HG03571 (cell line): ENCODE results near the gene FOSL2.

Source experiments
- ATAC-seq: cut with Tn5 transposase; IDR thresholded peaks from one replicate; pipeline ENCODE4 v1.9.1; 2021; ENCODE audit not compliant: unreplicated experiment

The FOSL2 gene

DNA sequence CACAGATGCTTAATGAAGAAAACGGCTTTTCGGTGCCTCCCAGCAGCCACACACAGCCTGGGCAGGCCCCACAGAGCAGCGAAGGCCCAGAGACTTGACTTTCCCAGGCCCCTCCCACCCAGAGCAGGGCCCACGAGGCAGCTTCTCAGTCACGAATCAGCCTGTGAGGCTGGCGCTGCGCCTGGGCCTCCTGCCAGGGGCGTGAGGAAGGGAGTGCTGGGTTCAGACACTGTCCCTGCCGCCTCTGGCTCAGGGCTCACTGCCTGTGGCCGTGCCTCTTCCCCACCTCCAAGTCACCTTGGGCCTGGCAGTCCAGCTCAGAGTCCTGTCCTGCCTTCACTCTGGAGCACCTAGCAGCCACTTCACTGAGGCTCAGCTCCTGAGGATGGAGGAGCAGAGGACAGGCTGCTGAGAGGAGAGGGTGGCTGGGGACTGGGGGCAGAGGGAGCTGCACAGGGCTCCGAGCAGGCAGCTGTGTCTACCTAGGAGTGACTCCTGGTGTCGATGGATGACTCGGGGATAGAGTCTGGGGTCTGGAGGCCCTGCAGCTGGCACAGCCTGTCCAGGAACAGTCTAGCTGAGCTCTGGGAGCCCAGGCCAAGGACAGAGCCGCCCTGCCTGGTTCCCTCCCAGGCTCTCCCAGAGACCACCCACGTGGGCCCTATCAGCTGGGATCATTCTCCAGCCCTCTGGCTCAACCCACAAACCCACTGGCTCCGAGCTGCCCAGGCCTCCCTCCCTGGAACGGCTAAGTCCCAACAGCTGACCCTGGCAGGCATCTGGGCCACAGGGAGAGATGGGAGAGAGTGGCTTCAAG lies 36.4 kb upstream of the FOSL2 start:
- ATAC-seq, result no peak

DNA sequence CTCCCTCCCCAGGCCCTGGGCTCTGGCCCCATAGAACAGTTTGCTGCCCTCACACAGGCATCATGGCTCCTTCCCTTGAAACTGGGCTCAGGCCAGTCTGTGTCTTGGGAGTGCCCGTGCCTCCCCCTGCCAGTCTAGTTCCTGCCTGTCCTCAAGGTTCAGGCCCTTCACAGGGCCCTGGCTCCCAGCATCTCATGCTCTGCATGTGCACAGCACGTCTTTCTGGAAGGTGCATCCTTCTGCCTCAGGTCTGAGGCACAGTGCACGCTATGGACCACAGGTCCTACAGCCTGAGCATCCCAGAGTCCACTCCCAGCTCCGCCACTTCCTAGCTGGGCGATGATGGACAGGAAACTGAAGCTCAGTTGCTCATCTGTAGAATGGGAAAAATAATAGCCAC lies 35.6 kb upstream of the FOSL2 start:
- ATAC-seq, result no peak

DNA sequence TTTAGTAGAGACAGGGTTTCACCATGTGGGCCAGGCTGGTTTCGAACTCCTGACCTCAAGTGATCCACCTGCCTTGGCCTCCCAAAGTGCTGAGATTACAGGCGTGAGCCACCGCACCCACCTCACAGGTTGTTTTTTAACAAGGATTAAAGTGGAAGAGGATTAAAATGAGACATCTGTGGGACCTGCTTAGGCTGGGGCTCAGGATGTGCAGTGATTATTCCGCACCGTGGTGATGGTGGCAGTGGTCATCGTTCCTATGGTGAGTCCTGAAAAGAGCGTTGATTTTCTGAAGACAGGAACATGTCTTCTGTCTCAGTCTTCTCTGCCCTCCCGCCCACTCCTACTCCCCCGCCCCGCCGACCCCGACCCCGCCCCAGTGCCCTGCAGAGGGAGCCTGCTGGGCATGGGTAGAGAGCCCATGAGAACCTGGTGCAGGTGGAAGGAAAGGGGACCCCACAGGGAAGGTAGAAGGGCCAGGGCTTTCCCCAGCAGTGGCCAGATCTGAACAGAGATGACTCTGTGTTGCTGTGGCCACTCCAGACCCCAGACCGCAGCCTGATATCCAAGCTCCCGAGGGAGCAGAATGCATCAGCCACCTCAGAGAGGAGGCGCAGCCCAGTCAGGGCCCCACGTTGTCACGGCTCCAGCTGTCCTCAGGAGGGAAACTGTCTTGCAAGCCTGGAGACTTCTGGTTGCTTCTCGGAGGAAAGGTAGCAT lies 34.5 kb upstream of the FOSL2 start:
- ATAC-seq, result no peak

DNA sequence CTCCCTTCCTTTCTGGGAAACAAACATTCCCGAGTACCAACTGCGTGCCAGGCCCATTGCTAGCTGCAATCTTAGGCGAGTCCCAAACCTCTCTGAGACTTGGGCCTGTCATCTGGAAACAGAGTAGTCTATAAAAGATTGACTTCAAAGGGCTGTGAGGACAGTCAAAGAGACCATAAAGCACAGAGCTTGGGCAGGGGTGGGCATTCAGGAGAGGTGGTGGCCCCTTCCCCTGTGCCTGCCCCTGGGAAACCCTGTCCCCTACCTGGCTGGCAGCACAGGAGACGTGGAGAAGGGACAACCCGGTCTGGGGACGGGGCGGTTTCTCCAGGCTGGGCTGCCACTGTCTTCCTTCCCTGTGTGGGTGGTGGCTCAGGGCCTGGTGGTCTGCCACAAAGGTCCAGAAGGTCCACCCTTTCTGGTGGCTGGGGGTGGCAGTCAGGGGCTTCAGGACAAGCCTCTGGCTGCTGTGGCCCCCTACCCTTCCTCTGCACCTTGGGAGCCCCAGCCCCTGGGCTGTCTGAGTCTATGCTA lies 33.9 kb upstream of the FOSL2 start:
- ATAC-seq, result no peak

- peak; percentile 77 for ATAC-seq
Observed at GRCh38 chr2:28359222-28360057, 33.2 kb upstream of the FOSL2 start.

GRCh38 chr2:28360058-28360717 lies 32.5 kb upstream of the FOSL2 start:
- ATAC-seq, result no peak

DNA sequence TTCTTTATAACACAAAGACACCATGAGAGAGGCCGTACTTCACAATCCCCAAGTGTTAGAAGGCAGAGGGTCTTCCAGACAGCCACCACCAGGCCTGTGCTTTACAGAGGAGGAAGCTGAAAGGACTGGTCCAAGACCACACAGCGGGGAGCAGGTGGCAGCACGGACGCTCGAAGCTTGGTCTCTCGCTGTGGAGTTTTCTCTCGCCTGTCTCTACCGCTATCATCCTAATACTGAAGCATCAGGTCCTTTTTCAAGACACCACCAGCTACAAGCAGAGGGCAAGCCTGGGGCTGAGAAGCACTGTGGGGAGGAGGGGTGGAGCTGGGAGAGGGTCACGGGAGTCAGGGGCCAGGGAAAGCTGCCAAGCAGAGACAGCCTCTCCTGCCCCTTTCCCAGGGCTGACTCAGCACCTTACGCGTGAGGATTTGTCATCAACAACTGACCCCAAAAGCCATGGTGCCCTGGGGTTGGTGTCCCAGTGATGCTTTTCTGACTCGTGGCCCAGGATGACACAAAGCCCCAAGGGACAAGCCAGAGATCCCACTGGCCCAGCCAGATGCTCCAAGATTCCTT lies 31.9 kb upstream of the FOSL2 start:
- ATAC-seq, result no peak

DNA sequence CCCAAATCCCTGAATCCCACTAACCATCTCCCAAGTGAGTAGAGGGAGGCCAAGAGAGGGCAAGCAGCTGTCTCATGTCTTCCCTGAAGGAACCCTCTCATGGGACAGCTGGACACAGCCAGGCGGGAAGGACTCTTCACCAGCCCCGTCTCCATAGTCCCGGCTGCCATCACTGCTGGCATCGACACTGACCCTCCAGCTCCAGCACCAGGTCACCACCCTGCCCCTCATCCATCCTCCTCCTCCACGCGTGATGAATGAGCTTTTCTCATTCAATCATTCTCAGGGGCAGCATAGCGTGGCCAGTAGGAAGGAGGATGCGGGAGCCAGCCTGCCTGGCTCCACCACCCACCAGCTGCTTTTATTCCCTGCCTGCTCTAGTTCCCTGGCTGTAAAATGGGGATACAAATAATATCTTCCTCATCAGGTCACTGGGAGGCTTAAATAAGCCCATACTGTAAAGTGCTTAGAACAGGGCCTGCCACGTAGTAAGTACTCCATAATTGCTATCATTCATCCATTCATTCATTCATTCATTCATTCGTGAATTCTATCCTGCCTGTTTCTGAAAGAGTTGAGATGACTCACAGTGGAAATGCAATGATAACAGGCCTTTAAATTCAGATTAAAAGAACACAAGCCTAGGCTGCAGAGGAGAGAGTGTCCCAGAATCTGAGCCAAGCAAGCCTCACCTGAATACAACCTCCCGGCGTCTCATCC lies 30.5 kb upstream of the FOSL2 start:
- ATAC-seq, result no peak

DNA sequence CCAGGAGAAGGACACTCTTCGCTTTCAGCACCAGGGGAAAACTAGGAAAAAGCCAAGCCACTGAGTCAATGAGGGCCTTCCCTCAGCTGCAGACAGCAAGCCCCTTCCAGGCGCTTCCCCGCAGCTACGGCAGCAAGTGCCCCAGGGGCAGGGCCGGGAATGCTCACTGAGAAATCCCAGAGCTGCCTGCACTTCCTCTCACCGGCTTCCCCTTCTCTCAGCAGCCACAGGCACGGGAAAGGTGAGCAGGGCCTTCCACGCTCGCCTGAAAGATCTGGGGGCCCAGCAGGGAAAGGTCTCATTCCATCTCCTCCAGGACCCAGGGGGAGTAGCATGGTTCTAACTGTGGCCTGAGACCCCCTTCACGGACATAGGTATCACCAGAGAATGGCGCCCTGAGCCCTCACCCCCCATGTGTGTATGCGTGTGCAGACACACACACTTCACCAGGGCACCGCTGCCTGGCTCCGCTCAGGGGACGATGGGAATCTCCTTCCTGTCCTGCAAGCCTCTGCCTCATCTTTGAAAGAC lies 29.6 kb upstream of the FOSL2 start:
- no peak for ATAC-seq

DNA sequence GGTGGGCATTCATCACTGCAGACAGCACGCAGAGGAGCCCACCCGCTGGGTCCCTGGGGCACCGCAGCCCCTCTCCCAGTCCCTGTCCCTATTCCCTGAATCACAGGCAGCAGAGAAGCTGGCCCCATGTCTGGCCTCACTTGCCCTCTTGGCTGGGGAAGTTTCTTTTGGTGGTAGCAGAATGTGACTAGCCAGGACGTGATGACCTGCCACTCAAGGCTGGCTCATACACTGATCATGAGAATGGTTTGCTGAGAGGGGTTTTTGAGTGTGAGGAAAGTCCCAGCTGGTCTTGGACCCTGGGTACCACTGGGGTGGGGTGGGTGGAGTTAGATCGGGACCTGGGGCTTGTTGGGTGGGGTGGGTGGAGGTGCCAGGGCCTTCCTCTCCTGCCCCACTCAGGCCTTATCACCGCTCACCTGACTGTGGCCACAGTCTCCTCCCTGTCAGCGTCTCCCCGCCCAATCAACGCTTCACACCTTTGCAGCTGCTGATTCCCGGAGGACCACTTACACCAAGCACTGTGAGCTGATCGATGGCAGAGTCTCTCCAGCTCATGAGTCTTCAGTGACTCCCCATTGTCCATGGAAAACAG lies 28.9 kb upstream of the FOSL2 start:
- no peak for ATAC-seq

GRCh38 chr2:28364610-28365009 lies 28.0 kb upstream of the FOSL2 start:
- no peak for ATAC-seq

DNA sequence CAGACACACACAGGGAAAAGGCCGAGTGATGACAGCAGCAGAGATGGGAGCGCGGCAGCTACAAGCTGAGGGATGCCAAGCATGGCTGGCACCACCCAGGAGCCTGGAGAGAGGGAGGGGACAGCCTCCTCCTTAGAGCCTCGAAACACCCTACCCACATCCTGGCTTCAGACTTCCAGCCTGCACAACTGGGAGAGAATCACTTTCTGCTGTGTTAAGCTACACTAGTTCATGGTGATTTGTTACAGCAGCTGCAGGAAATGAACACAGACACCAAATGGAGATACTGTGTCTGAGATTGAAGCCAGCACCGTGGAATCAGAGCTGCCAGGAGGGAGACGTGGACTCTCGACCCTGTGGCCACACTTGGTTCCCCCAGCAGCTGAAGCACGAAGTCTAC lies 27.5 kb upstream of the FOSL2 start:
- no peak for ATAC-seq

GRCh38 chr2:28366149-28366495 lies 26.5 kb upstream of the FOSL2 start:
- ATAC-seq, result no peak

DNA sequence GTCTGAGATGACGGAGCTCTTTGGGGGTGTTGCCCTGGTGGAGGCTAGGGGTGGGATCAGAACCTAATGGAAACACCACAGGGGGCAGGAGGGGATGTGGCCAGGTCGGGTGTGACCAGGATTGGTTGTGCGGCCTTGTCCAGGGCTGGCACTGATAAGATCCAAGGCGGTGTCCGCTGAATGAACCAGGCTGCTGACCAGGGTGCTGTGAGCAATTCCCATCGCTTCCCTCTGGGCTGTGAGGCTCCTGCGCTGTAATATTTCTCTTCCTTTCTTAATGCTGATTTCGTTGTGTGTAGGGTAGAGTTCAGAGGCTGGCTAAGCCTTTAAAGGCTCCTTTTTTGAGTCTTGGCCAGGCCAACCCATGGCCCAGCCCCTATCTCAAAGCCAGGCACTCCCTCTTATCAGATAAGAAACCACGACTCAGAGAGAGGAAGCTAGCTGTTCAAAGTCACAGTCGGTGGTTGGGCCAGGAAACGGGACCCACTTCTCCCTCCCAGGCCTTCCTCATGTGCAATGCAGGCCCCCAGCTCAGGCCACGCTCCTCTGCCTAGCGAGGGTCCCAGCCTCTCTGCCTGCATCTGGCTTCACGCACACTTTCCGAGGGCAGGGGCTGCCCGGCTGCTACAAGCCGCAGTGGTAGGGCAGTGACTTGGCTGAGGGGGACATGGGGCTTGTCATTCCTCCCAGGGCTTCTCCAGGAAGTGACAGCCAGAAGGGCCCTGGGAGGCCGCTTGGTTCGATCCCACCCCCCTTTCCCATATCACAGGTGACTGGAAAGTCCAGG lies 26.0 kb upstream of the FOSL2 start:
- ATAC-seq, result no peak

DNA sequence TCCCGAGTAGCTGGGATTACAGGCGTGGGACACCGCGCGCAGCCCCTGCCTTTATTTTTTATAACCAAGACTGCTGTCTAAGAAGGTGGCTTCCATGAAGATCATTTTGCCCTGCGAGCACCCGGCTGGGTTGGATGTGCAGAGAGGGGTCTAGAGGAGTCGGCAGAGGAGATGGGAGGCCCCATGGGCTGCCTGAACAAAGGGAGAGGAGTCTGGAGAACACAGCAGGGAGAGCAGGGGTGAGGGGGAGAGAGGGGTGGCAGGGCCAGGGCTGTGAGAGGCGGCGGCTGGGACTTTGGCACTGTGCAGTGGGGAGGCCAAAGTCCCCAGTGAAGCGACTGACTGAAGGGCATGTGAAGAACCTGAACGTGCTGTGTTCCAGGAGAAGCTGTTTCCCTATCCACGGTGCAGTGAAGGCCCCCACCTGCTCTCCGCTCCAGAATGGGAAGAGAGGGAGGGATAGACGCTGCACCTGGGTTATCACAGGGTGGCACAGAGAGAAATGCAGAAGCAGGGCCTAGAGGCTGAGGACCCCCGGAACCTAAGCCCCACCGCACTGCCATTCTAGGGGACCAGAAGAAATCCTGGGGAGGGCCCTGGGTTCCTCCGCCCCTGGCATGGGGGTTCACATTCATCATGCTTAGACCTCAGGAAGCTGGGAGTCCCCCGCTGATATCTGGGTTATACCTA lies 24.8 kb upstream of the FOSL2 start:
- ATAC-seq, result no peak

- no peak for ATAC-seq
Observed at GRCh38 chr2:28368357-28368798, 24.3 kb upstream of the FOSL2 start.

DNA sequence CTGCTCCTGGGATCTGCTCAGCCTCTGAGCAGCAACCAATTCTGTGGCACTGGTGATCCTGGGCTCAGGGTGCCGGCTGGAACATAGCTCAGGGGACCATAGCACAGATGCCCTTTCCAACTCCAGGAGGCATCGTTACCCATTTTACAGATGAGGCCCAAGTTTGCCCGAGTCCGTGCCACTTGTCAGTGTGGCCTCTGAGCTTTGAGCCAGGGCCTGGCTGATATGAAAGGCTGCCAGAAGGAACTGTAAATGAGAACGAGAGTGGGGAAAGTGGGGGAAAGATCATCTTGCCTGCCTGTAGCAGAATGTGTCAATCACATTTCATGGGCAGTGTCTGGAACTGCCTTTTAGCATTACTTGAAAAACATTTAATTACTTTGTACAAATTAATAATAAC lies 23.3 kb upstream of the FOSL2 start:
- ATAC-seq, result no peak

DNA sequence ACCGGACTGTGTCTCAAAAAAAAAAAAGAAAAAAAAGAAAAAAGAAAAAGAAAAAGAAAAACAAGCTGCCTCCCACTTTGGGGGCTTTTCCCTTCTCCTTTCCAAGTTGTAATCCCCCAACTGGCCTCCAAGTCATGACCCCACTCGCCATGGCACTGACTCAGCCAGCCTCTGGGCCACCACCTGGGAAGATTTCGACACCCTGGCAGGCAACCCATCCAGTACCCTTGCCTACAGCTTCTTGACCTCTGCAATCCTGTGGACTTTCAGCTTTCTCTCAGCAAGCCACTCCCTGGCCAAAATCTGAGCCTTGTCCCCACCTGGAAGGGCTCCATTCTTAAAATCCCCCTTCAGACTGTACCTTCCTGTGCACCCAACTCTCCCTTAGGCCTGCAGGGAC lies 22.3 kb upstream of the FOSL2 start:
- no peak for ATAC-seq
